GM12873 (cell line): Measurements from ENCODE around the gene LIN52.

Source experiments
- CTCF ChIP-seq: IDR thresholded peaks from 2 replicates; pipeline ENCODE4 v1.5.1; 2012; ENCODE audit warnings: low read depth, mild to moderate bottlenecking, moderate library complexity, low read length, control low read depth; ENCODE audit not compliant: insufficient read depth; ENCODE audit errors: missing control alignments

The LIN52 gene

GRCh38 chr14:74198441-74199234 is 113.9 kb downstream of the LIN52 start:
- TF ChIP-seq CTCF: no peak

DNA sequence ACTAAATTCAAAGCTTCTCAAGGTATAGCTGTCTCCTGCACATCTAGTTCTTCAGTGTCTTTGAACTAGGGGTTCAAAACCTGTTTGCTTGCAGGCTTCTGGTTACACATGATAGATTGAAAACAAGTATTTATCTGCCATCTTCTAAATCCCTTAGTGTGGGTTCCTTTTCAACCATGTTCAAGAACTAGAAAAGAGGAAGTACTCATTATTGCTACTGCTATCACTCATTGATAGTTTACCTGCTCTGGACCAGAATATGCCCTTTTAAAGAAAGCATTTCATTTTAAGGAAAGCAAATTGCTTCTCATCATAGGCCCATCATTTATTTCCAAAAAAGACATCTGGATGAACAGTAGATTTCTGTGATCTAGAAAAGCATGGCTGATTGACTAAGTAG is 117.4 kb downstream of the LIN52 start:
- TF ChIP-seq CTCF: no peak

- TF ChIP-seq CTCF: no peak
Observed at GRCh38 chr14:74203639-74204038, 118.9 kb downstream of the LIN52 start.

GRCh38 chr14:74204491-74204890 is 119.7 kb downstream of the LIN52 start:
- TF ChIP-seq CTCF: no peak

- no peak for TF ChIP-seq CTCF
Observed at GRCh38 chr14:74205882-74206281, 121.1 kb downstream of the LIN52 start.

DNA sequence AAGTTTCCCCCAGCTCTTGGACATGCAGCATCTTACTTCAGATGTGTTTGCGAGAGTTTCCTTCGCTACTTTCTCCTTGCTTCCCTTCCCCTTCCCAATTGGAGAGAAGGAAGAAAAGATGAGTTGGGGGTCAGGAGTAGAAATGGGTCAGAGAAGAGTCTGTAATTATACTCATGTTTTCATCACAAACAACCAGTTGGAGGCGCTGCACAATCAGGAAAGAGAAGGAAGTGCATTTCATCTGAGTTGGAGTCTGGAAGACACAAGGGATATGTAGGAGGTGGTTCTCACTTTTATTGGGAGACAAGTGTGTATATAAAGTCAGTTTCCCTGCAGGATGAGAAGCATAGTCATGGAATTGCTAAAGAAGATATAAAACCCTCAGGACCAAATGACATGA is 123.2 kb downstream of the LIN52 start:
- peak; percentile 35 for TF ChIP-seq CTCF

DNA sequence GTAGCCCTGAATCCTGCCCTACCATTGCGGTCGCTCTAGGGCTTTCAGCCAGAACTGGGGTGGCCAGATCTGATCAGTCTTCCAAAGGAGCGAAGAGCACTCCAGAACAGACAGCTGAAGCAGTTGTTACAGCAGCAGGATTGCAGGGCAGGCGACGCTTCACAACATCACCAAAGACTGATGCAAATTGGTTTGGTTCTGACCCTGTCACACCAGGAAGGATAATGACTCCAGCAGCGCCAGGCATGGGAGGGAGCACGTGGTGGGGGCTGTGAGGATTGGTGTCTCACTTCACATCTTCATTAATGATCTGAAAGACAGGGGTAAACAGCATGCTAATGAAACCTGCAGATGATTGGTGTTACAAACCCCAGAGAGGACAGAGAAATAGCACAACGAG is 123.9 kb downstream of the LIN52 start:
- no peak for TF ChIP-seq CTCF
